Measurements from ENCODE around the gene LHFPL3. TPM values are rescaled to one million over a fixed set of nuclear protein-coding genes. Genes with fewer than 3 reads are reported as not detected.

LHFPL3 gene
- total and polyA plus RNA-seq, 2 donors (not counting 1 experiment from before 2014, with no cell fraction given): not detected

- no CpG with 5 or more reads among the region's 4 CpGs for WGBS (ENCODE audit: insufficient coverage)
- Histone ChIP-seq H3K9ac (ENCODE audit: low read length) (no peak overlapping the region), H3K27ac (ENCODE audit: low read length in 2 of 2) (no peak overlapping the region), H3K4me1 (ENCODE audit: control insufficient read depth in 2 of 2, insufficient read depth in 2 of 2, low read length in 2 of 2) (no peaks in the 10 kb centered on the region), H3K36me3 (replicated peaks in 1 of 2; ENCODE audit: control extremely low read depth in 1 of 2, control insufficient read depth in 1 of 2, extremely low read depth in 1 of 2, insufficient read depth in 2 of 2, low read length in 1 of 2) (no peaks in the 10 kb centered on the region), H3K27me3 (replicated peaks in 1 of 4; ENCODE audit: control extremely low read depth in 1 of 4, control insufficient read depth in 3 of 4, insufficient read depth in 4 of 4, low read length in 3 of 4) (peaks cover 0 to 4% (median 0%) of the 10 kb centered on the region in 4 experiments), H3K4me3 (ENCODE audit: control extremely low read depth in 1 of 5, extremely low read depth in 1 of 5, insufficient read depth in 1 of 5, low read depth in 2 of 5, low read length in 4 of 5) (no peak overlapping the region), H4K20me1 (ENCODE audit: control insufficient read depth, insufficient read depth, low read length, poor library complexity, severe bottlenecking) (no peaks in the 10 kb centered on the region), H3K9me3 (ENCODE audit: control extremely low read depth in 1 of 3, control insufficient read depth in 2 of 3, insufficient read depth in 1 of 3, low read length in 2 of 3) (no peaks in the 10 kb centered on the region), H3K4me2 (replicated peaks; ENCODE audit: low read depth, low read length, poor library complexity, severe bottlenecking) (no peak overlapping the region), H3K79me2 (ENCODE audit: control insufficient read depth, insufficient read depth, low read length) (no peaks in the 10 kb centered on the region), H2AFZ (ENCODE audit: insufficient read depth, low read depth, low read length, poor library complexity, severe bottlenecking) (no peak overlapping the region)
- Mint-ChIP-seq H3K4me1 (no peaks in the 10 kb centered on the region), H3K27ac (no peak overlapping the region), H3K9me3 (ENCODE audit: insufficient read depth) (no peaks in the 10 kb centered on the region), H3K27me3 (peaks cover 11% of the 10 kb centered on the region), H3K4me3 (no peak overlapping the region)
- CTCF ChIA-PET: no interaction called here
- TF ChIP-seq CTCF (IDR thresholded peaks at IDR 0.05) (no peak), EZH2 (IDR thresholded peaks at IDR 0.05; ENCODE audit: borderline replicate concordance, insufficient read depth, low read depth, low read length, poor library complexity, severe bottlenecking) (no peak)
- no peak for ATAC-seq (ENCODE audit: low read depth)
- intact Hi-C loops (cut with micrococcal nuclease): no loop called here
- no peak for DNase-seq
- POLR2A ChIA-PET: no interaction called here
Measured at GRCh38 chr7:104357166-104357565, 28.8 kb downstream of the LHFPL3 start.

GRCh38 chr7:104358446-104359132, 30.2 kb downstream of the LHFPL3 start:
- Mint-ChIP-seq H3K4me3 (no peak overlapping the region), H3K27me3 (peaks cover 8% of the 10 kb centered on the region), H3K9me3 (ENCODE audit: insufficient read depth) (no peaks in the 10 kb centered on the region), H3K4me1 (no peaks in the 10 kb centered on the region), H3K27ac (no peak overlapping the region)
- DNase-seq: no peak
- H3K79me2 ChIP-seq (ENCODE audit: control insufficient read depth, insufficient read depth, low read length): no peaks in the 10 kb centered on the region
- H3K9me3 ChIP-seq (ENCODE audit: control extremely low read depth in 1 of 3, control insufficient read depth in 2 of 3, insufficient read depth in 1 of 3, low read length in 2 of 3): no peaks in the 10 kb centered on the region
- intact Hi-C loops (cut with micrococcal nuclease): no loop called here
- no peak overlapping the region for H3K4me3 ChIP-seq (ENCODE audit: control extremely low read depth in 1 of 5, extremely low read depth in 1 of 5, insufficient read depth in 1 of 5, low read depth in 2 of 5, low read length in 4 of 5)
- TF ChIP-seq EZH2 (IDR thresholded peaks at IDR 0.05; ENCODE audit: borderline replicate concordance, insufficient read depth, low read depth, low read length, poor library complexity, severe bottlenecking) (no peak), CTCF (IDR thresholded peaks at IDR 0.05) (no peak)
- ATAC-seq (ENCODE audit: low read depth): no peak
- no peaks in the 10 kb centered on the region for H3K4me1 ChIP-seq (ENCODE audit: control insufficient read depth in 2 of 2, insufficient read depth in 2 of 2, low read length in 2 of 2)
- WGBS (ENCODE audit: insufficient coverage): 86% methylated on average over 5 of the region's 5 CpGs
- H3K27me3 ChIP-seq (replicated peaks in 1 of 4; ENCODE audit: control extremely low read depth in 1 of 4, control insufficient read depth in 3 of 4, insufficient read depth in 4 of 4, low read length in 3 of 4): peaks cover 0 to 4% (median 0%) of the 10 kb centered on the region in 4 experiments
- H3K27ac ChIP-seq (ENCODE audit: low read length in 2 of 2): no peak overlapping the region
- H3K4me2 ChIP-seq (replicated peaks; ENCODE audit: low read depth, low read length, poor library complexity, severe bottlenecking): no peak overlapping the region
- no peaks in the 10 kb centered on the region for H3K36me3 ChIP-seq (replicated peaks in 1 of 2; ENCODE audit: control extremely low read depth in 1 of 2, control insufficient read depth in 1 of 2, extremely low read depth in 1 of 2, insufficient read depth in 2 of 2, low read length in 1 of 2)
- no peak overlapping the region for H3K9ac ChIP-seq (ENCODE audit: low read length)
- ChIA-PET POLR2A (no interaction called here), CTCF (no interaction called here)
- no peaks in the 10 kb centered on the region for H4K20me1 ChIP-seq (ENCODE audit: control insufficient read depth, insufficient read depth, low read length, poor library complexity, severe bottlenecking)
- no peak overlapping the region for H2AFZ ChIP-seq (ENCODE audit: insufficient read depth, low read depth, low read length, poor library complexity, severe bottlenecking)

All from B cell (primary cell).